ENCODE data around the gene RGS6.

Gene RGS6

GRCh38 chr14:72521968-72522741, 589.9 kb downstream of the RGS6 start:
- H3K9ac ChIP-seq = no peak overlapping the region
- H4K20me1 ChIP-seq (ENCODE audit: insufficient read depth) = no peaks in the 10 kb centered on the region
- no peaks in the 10 kb centered on the region for H3K27me3 ChIP-seq (ENCODE audit: insufficient read depth, low read depth)
- peaks cover 44% of the 10 kb centered on the region for H3K4me1 ChIP-seq (ENCODE audit: low read depth, poor library complexity, severe bottlenecking)
- 0 out of 2 replicates have a peak, but pooled peaks cover 4% of the 10 kb centered on the region for H3K36me3 ChIP-seq (ENCODE audit: insufficient read depth)
- H3K27ac ChIP-seq = no peak overlapping the region
- H3K4me2 ChIP-seq = no peak overlapping the region
- no peak overlapping the region for H3K4me3 ChIP-seq (IDR thresholded peaks at IDR 0.05; ENCODE audit: insufficient read depth, low read depth, low read length)
- no peak overlapping the region for H2AFZ ChIP-seq (ENCODE audit: low read depth)
- no peak for TF ChIP-seq CTCF (conservative IDR thresholded peaks at IDR 0.05; ENCODE audit: low read depth, low read length)
- no peaks in the 10 kb centered on the region for H3K79me2 ChIP-seq (ENCODE audit: insufficient read depth, low read depth)

- H3K79me2 ChIP-seq (ENCODE audit: insufficient read depth, low read depth) = no peaks in the 10 kb centered on the region
- no peak overlapping the region for H3K4me3 ChIP-seq (IDR thresholded peaks at IDR 0.05; ENCODE audit: insufficient read depth, low read depth, low read length)
- H2AFZ ChIP-seq (ENCODE audit: low read depth) = no peak overlapping the region
- 0 out of 2 replicates have a peak, but pooled peaks cover 4% of the 10 kb centered on the region for H3K36me3 ChIP-seq (ENCODE audit: insufficient read depth)
- no peak overlapping the region for H3K27ac ChIP-seq
- H3K4me1 ChIP-seq (ENCODE audit: low read depth, poor library complexity, severe bottlenecking) = peaks cover 44% of the 10 kb centered on the region
- H4K20me1 ChIP-seq (ENCODE audit: insufficient read depth) = no peaks in the 10 kb centered on the region
- H3K27me3 ChIP-seq (ENCODE audit: insufficient read depth, low read depth) = no peaks in the 10 kb centered on the region
- H3K9ac ChIP-seq = no peak overlapping the region
- TF ChIP-seq CTCF (conservative IDR thresholded peaks at IDR 0.05; ENCODE audit: low read depth, low read length) = no peak
- no peak overlapping the region for H3K4me2 ChIP-seq
Observed at GRCh38 chr14:72522847-72523246, 590.6 kb downstream of the RGS6 start.

GRCh38 chr14:72523424-72524294, 591.4 kb downstream of the RGS6 start:
- Histone ChIP-seq H2AFZ (ENCODE audit: low read depth) (no peak overlapping the region), H3K36me3 (ENCODE audit: insufficient read depth) (0 out of 2 replicates have a peak, but pooled peaks cover 4% of the 10 kb centered on the region), H3K79me2 (ENCODE audit: insufficient read depth, low read depth) (no peaks in the 10 kb centered on the region), H3K4me3 (IDR thresholded peaks at IDR 0.05; ENCODE audit: insufficient read depth, low read depth, low read length) (no peak overlapping the region), H4K20me1 (ENCODE audit: insufficient read depth) (no peaks in the 10 kb centered on the region), H3K27me3 (ENCODE audit: insufficient read depth, low read depth) (no peaks in the 10 kb centered on the region), H3K4me2 (no peak overlapping the region), H3K4me1 (ENCODE audit: low read depth, poor library complexity, severe bottlenecking) (peaks cover 44% of the 10 kb centered on the region), H3K27ac (no peak overlapping the region), H3K9ac (no peak overlapping the region)
- no peak for TF ChIP-seq CTCF (conservative IDR thresholded peaks at IDR 0.05; ENCODE audit: low read depth, low read length)

GRCh38 chr14:72524295-72524629, 592.0 kb downstream of the RGS6 start:
- H3K27ac ChIP-seq = no peak overlapping the region
- H3K4me1 ChIP-seq (ENCODE audit: low read depth, poor library complexity, severe bottlenecking) = peaks cover 44% of the 10 kb centered on the region
- 0 out of 2 replicates have a peak, but pooled peaks cover 4% of the 10 kb centered on the region for H3K36me3 ChIP-seq (ENCODE audit: insufficient read depth)
- no peak overlapping the region for H3K4me2 ChIP-seq
- no peak for TF ChIP-seq CTCF (conservative IDR thresholded peaks at IDR 0.05; ENCODE audit: low read depth, low read length)
- H3K79me2 ChIP-seq (ENCODE audit: insufficient read depth, low read depth) = no peaks in the 10 kb centered on the region
- no peaks in the 10 kb centered on the region for H3K27me3 ChIP-seq (ENCODE audit: insufficient read depth, low read depth)
- H2AFZ ChIP-seq (ENCODE audit: low read depth) = no peak overlapping the region
- no peak overlapping the region for H3K9ac ChIP-seq
- no peaks in the 10 kb centered on the region for H4K20me1 ChIP-seq (ENCODE audit: insufficient read depth)
- no peak overlapping the region for H3K4me3 ChIP-seq (IDR thresholded peaks at IDR 0.05; ENCODE audit: insufficient read depth, low read depth, low read length)
